HG03175 (cell line): Measurements from ENCODE around the gene ISCA1.
"Not testable (repeated sequence)": the region's sequence is repeated elsewhere in the genome, so short reads cannot be mapped to it uniquely, and the experiment has no call there.

ENCODE experiments used
- ATAC-seq: cut with Tn5 transposase; IDR thresholded peaks from one replicate; pipeline ENCODE4 v1.9.1; 2021; ENCODE audit warnings: mild to moderate bottlenecking, moderate library complexity; ENCODE audit not compliant: unreplicated experiment

ISCA1 gene

GRCh38 chr9:86282077-86282978 lies at the start of gene ISCA1:
ISCA1 (minus strand) TSS chr9:86282538; CDS start chr9:86282458, 80 bp downstream.
- ATAC-seq = peak; percentile 83

GRCh38 chr9:86330186-86330585 lies 47.8 kb upstream of the ISCA1 start:
- ATAC-seq = no peak

- ATAC-seq = no peak
Measured at GRCh38 chr9:86329649-86330048, 47.3 kb upstream of the ISCA1 start.

GRCh38 chr9:86328156-86328555 lies 45.8 kb upstream of the ISCA1 start:
- ATAC-seq = no peak

GRCh38 chr9:86326536-86326935 lies 44.2 kb upstream of the ISCA1 start:
- no peak for ATAC-seq

GRCh38 chr9:86324901-86325300 lies 42.6 kb upstream of the ISCA1 start:
- ATAC-seq = no peak

- no peak for ATAC-seq
Measured at GRCh38 chr9:86324308-86324707, 42.0 kb upstream of the ISCA1 start.

- ATAC-seq = no peak
Measured at GRCh38 chr9:86322973-86323644, 40.8 kb upstream of the ISCA1 start.

GRCh38 chr9:86321373-86321772 lies 39.0 kb upstream of the ISCA1 start:
- ATAC-seq = no peak

GRCh38 chr9:86318187-86318586 lies 35.8 kb upstream of the ISCA1 start:
- no peak for ATAC-seq

- ATAC-seq = no peak
Measured at GRCh38 chr9:86315078-86315477, 32.7 kb upstream of the ISCA1 start.

GRCh38 chr9:86312959-86313358 lies 30.6 kb upstream of the ISCA1 start:
- not testable (repeated sequence) for ATAC-seq

GRCh38 chr9:86308687-86309086 lies 26.3 kb upstream of the ISCA1 start:
- no peak for ATAC-seq

- ATAC-seq = no peak
Measured at GRCh38 chr9:86304236-86304730, 21.9 kb upstream of the ISCA1 start.

- no peak for ATAC-seq
Measured at GRCh38 chr9:86303316-86303975, 21.1 kb upstream of the ISCA1 start.

GRCh38 chr9:86301686-86302085 lies 19.3 kb upstream of the ISCA1 start:
- no peak for ATAC-seq

GRCh38 chr9:86300701-86301100 lies 18.4 kb upstream of the ISCA1 start:
- ATAC-seq = no peak

- no peak for ATAC-seq
Measured at GRCh38 chr9:86298873-86299272, 16.5 kb upstream of the ISCA1 start.

- ATAC-seq = not testable (repeated sequence)
Measured at GRCh38 chr9:86290341-86290740, 8.0 kb upstream of the ISCA1 start.

GRCh38 chr9:86288499-86289198 lies 6.3 kb upstream of the ISCA1 start:
- no peak for ATAC-seq

- no peak for ATAC-seq
Measured at GRCh38 chr9:86287013-86287412, 4.7 kb upstream of the ISCA1 start.
